HG03565 (cell line): Measurements from ENCODE around the gene USP12.
A peak's percentile ranks its signal among the peaks of the same experiment; 100 is the strongest.
"Not testable (repeated sequence)": the region's sequence is repeated elsewhere in the genome, so short reads cannot be mapped to it uniquely, and the experiment has no call there.

Experiments
- ATAC-seq: cut with Tn5 transposase; IDR thresholded peaks from one replicate; pipeline ENCODE4 v1.9.1; 2021; ENCODE audit warnings: mild to moderate bottlenecking, moderate library complexity; ENCODE audit not compliant: unreplicated experiment

Gene USP12, protein sequence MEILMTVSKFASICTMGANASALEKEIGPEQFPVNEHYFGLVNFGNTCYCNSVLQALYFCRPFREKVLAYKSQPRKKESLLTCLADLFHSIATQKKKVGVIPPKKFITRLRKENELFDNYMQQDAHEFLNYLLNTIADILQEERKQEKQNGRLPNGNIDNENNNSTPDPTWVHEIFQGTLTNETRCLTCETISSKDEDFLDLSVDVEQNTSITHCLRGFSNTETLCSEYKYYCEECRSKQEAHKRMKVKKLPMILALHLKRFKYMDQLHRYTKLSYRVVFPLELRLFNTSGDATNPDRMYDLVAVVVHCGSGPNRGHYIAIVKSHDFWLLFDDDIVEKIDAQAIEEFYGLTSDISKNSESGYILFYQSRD

DNA sequence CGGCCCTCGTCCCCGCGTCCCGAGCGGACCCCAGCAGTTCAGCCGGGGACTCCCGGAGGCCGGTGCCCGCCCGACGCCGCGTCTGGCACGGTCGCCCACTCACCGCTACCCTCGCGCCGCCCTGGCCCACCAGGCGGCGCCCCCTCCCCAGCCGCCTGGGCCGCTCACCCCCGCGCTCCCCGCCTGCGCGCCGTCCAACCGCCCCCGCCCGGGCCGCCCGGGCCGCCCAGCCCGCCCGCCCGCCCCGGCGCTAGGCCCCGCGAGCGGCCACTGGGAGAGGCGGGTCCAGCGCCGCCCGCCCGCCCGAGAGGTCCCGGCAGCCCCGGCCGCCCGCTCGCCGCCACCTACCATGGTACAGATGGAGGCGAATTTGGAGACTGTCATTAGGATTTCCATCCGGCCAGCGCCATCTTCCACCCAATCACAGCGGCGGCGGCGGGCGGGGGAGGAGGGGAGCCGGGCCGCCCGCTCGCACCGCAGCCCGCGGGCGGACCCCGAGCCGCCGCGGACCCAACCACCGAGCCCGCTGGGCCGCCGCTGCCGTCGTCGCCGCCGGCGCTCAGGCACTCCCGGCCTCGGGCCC, at the start of gene USP12:
TSS of gene USP12 (minus strand) at position 568 of the 583 bp plus-strand sequence. CDS start at position 396, 172 bp downstream.
- peak; percentile 3 for ATAC-seq

DNA sequence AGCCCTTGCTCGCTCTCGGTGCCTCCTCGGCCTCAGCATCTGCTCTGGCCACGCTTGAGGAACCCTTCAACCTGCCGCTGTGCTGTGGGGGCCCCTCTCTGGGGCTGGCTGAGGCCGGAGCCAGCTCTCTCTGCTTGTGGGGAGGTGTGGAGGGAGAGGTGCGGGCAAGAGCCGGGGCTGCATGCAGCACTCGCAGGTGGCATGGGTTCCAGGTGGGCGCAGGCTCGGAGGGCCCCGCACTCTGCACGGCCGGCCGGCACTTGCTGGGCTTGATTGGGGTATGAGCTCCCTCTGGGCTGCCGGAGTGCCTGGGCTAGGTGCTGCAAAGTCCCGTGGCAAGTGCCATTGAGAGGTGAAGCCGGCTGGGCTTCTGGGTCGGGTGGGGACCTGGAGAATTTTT, 48.0 kb upstream of the USP12 start:
- ATAC-seq: no peak

DNA sequence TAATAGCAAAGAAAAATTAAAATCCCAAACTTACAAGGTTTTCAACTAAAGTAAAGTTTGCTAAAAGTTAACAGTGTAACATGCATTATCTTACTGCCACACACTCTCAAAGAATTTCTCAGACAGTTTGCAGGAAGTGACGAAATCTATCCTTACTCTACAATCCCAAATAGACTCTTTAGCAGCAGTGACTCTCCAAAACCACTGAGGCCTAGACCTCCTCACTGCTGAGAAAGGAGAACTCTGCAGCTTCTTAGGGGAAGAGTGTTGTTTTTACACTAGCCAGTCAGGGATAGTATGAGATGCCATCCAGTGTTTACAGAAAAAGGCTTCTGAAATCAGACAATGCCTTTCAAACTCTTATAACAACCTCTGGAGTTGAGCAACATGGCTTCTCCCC, 47.2 kb upstream of the USP12 start:
- not testable (repeated sequence) for ATAC-seq

DNA sequence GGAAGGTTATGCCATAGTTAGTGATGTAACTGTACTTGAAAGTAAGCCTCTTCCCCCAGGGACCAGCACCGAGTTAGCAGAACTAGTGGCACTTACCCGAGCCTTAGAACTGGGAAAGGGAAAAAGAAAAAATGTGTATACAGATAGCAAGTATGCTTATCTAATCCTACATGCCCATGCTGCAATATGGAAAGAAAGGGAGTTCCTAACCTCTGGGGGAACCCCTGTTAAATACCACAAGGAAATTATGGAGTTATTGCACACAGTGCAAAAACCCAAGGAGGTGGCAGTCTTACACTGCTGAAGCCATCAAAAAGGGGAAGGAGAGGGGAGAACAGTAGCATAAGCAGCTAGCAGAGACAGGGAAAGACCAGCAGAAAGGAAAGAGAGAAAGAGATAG, 46.2 kb upstream of the USP12 start:
- not testable (repeated sequence) for ATAC-seq

DNA sequence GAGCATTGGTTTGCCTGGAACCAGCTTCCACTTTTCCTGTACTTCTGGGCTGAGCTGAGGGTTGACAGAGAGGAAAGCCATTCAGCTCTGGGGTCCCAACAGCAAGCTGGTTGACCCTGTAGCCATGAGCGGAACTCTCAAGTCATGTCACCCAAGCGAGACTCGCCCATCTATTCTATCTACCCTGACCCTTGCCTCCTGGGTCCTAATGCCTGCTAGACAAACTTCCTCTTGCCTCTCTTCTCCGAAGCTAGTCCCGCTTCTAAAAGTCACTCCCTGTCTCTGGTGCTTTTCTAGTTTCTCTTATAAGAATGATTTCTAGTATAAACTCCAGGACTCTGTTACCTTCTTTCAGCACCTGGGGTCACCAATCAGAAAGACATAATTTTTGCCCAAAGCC, 41.8 kb upstream of the USP12 start:
- ATAC-seq: not testable (repeated sequence)

GRCh38 chr13:27211771-27212364, 40.3 kb upstream of the USP12 start:
- ATAC-seq: no peak

DNA sequence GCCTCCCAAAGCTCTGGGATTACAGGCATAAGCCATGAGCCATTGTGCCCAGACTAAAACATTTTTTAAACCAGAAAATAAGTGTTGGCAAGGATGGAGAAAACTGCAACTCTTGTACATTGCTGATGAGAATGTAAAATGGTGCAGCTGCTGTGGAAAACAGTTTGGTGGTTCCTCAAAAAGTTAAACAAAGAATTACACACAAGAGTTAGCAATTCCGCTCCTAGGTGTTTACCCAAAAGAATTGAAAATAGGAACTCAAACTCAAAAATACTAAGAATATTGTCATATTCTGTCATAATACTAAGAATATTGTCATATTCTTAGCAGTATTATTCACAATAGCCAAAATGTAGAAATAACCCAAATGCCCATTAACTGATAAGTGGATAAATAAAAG, 39.7 kb upstream of the USP12 start:
- ATAC-seq: no peak

DNA sequence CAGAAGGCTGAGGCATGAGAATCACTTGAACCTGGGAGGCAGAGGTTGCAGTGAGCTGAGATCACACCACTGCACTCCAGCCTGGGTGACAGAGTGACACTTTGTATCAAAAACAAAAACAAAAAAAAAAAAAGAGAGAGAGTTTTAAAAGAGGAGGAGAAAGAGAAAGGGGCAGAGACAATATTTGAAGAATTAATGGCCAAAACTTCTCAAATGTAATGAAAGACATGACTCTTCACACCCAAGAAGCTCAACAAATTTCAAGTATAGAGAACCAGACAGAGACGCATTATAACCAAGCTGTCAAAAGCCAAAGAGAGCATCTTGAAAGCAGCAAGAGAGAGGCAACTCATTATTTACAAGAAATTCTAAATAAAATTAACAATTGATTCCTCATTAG, 36.9 kb upstream of the USP12 start:
- no peak for ATAC-seq

- ATAC-seq: no peak
Observed at GRCh38 chr13:27203854-27204253, 32.2 kb upstream of the USP12 start.

DNA sequence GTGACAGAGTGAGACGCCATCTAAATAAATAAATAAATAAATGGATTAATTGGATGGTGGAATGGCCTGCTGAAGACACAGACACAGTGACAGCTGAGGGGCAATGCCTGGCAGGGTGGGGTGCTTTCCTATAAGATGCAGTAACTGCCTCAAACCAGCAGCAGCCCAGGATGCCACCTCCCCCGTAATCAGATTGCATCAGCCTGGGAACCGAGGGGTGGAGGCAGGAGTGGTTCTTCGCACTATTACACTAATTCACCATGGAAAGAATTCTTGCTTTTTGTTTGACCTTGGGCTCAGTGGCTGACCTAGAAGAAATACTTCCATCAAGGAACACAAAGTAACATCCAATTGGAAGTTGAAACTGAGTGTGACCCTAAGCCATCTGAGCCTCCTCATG, 31.6 kb upstream of the USP12 start:
- ATAC-seq: no peak

DNA sequence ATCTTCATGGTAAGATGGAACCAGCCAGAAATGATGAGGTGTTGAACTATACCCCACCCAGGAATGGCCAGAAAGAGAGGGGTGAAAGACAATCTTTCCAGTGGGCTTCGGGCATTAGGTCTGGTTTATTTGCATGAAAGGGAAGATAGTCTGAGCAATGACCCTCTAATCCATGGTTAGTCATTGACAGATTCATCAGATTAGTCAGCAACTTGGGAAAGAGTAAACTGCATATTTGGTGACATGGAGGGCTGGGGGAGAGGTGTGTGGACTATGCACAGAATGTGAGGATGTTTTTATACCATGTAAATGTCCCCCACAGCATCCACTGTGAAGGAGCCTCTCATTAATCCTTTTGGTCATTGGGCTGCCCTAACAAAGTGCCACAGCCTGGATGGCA, 30.1 kb upstream of the USP12 start:
- no peak for ATAC-seq

DNA sequence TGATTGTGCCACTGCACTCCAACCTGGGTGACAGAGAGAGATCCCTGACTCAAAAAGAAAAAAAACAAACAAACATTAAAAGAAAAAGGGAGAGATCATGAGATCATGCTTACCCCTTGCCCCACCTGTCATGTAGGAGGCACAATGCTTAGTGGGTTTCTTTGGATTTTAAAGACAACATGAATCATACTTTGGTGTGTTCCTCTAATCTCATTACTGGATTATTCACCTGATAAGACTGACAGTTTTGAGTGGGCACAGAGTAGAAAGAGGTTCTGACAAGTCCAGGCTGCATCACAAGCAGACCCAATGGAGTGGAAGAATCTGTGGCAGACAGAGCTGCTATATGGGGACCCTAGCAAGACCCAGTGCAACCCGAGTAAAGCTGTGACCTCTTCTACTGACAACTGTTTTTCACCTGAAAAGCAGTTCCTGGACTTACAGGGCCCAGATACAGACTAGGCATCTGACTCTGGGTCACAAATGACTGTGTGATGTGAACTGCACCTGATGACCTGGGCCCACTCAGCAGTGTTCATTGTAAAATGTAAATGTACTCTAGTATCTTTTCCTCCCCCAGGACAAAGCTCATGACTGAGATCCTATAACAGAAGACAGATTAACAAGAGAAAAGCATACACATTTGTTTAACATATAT, 28.9 kb upstream of the USP12 start:
- no peak for ATAC-seq

DNA sequence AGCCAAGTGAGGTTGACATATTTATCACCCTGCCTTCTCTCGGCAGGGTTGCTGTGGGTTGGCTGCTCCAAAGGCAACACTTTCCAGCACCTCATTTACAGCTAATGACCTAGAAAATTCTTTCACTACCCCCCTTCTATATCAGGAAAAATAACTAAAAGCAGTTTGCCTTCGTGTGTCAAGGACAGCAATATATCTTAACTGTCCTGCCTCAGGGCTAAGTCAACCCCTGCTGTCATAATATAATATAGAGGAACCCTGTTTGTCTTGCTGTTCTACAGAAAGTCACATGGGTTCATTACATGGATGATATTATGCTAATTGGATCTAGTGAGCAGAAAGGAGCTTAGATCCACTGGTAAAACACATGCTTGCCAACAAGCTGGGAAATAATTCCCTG, 28.1 kb upstream of the USP12 start:
- ATAC-seq: no peak

DNA sequence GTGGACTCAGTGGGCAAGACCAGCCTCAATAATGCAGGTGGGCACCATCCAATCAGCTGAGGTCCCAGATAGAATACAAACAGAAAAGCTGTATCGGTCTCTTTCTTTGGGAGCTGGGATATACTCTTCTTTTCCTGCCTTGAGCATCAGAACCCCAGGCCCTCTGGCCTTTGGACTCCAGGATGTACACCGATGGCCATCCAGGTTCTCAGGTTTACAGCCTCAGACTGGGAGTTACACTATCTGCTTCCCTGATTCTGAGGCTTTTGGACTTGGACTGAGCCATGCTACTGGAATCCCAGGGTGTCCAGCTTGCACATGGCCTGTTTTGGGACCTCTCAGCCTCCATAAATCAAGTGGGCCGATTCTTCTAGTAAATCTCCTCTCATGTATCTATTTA, 27.6 kb upstream of the USP12 start:
- ATAC-seq: no peak

DNA sequence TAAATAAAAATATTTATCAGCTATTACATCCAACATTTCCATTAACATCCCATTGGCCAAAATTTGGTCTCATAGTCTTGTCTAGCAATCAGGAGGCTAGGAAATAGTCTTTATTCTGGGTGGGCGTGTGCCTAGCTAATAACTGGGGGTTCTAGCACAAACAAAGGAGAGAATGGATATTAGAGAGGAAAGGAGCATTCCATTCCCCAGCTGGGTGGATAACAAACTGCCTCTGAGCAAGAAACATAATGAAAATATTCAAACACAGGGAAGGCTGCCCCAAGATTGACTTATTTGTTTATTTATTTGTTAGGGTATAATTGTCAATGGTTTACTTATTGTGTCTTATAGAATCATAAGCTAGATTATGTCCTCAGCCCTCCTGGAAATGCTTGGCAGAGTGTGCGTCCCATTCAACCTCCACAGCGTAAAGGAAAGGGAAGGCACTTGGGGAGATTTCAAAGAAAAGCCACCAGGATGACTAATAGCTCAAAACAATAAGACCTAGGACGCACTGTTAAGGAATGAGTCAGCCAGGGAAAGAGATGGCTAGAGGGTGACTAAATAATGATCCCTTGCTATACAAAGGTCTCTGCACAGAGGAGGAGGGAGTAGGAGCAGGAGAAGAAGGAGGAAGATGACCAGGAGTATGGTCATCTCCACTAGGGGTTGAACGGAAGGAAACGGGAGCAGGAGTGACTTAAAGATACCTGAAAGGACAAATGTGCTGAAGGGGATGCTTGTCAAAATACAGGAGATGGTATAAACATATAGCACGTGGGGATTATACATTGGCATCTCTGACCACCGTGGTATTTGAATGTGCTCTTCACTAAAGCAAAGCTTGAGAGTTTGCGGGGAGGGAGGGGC, 23.5 kb upstream of the USP12 start:
- ATAC-seq: no peak

DNA sequence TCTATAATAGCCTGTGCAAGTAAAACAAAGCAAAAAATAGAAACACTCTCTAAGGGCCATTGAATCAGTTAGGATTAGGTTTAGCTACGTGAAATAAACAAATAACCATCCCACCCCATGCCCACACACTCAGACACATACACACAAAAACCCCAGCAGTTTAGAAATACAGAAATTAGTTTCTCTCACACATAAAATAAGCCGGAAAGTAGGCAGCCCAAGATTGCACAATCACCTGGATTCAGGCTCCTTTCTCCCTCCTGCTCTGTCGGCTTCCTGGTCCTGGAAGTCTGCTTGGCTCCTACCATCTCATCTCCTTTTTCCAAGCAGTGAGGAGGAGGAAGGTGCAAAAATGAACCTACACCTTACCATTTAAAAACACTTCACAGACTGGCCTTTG, 22.6 kb upstream of the USP12 start:
- ATAC-seq: no peak

GRCh38 chr13:27193496-27193895, 21.9 kb upstream of the USP12 start:
- ATAC-seq: no peak

GRCh38 chr13:27192973-27193372, 21.4 kb upstream of the USP12 start:
- ATAC-seq: no peak

DNA sequence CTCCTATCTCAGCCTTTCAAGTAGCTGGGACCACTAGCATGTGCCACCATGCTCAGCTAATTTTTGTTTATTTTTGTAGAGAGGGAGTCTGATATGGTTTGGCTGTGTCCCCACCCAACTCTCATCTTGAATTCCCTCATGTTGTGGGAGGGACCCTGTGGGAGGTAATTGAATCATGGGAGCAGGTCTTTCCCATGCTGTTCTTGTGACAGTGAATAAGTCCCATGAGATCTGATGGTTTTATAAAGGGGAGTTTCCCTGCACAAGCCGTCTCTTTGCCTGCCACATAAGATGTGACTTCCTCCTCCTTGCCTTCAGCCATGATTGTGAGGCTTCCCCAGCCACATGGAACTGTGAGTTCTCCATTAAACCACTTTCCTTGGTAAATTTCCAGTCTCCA, 20.8 kb upstream of the USP12 start:
- ATAC-seq: not testable (repeated sequence)

DNA sequence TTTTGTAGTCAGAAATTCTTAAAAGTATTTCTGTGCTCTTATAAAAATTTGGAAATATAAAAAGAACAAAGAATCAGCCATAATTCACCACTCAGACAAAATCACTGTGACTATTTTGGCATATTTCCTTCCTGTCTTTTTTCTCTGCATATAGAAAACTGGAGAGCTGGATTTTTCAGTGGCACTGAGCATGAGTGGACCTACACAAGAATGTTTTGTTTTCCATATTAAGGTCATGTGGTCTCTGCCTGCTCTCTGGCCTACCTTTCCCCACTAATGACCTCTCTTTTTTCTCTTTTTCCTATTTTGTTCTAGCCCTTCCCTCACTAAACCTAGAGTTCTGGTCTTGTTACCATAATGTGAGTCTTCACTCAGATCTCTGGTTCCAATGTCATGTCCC, 17.6 kb upstream of the USP12 start:
- no peak for ATAC-seq

- no peak for ATAC-seq
Observed at GRCh38 chr13:27188239-27188638, 16.6 kb upstream of the USP12 start.
